ENCODE measurements around the gene TTC23. TPM values are rescaled to one million over a fixed set of nuclear protein-coding genes. Genes with fewer than 3 reads are reported as not detected.

TTC23 gene
- total and polyA plus RNA-seq, 9 of the 15 experiments (the other 6 are each of a cell fraction or from before 2014, with no cell fraction given): 0.41 to 4.5 (median 2.5) TPM

GRCh38 chr15:99128411-99128810 is 121.0 kb downstream of the TTC23 start (continued):
- TF ChIP-seq ZC3H8 (IDR thresholded peaks at IDR 0.05): no peak
- TF ChIP-seq ZBTB1 (CRISPR knock-in tag; IDR thresholded peaks at IDR 0.05; ENCODE audit: borderline replicate concordance, low read depth): no peak
- no peak for TF ChIP-seq GTF2F1 (IDR thresholded peaks at IDR 0.05; ENCODE audit: low read depth, low read length)
- TF ChIP-seq ZNF212 (CRISPR knock-in tag; IDR thresholded peaks at IDR 0.05): no peak
- TF ChIP-seq, protein P1, sequence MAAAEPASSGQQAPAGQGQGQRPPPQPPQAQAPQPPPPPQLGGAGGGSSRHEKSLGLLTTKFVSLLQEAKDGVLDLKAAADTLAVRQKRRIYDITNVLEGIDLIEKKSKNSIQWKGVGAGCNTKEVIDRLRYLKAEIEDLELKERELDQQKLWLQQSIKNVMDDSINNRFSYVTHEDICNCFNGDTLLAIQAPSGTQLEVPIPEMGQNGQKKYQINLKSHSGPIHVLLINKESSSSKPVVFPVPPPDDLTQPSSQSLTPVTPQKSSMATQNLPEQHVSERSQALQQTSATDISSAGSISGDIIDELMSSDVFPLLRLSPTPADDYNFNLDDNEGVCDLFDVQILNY (CRISPR knock-in tag; IDR thresholded peaks at IDR 0.05): no peak
- TF ChIP-seq ZBTB40 (IDR thresholded peaks at IDR 0.05): no peak
- TF ChIP-seq ZBTB40 (CRISPR knock-in tag; IDR thresholded peaks at IDR 0.05): no peak
- TF ChIP-seq NCOA1 (IDR thresholded peaks at IDR 0.05; ENCODE audit: low read depth): no peak
- TF ChIP-seq TEAD2 (tag; IDR thresholded peaks at IDR 0.05): no peak
- TF ChIP-seq ZNF407 (IDR thresholded peaks at IDR 0.05; ENCODE audit: low read depth): no peak

Data from K562 (cell line).